HG02981 (cell line): ENCODE data around the gene NPAS3.

Source experiments
- ATAC-seq: cut with Tn5 transposase; IDR thresholded peaks from one replicate; pipeline ENCODE4 v1.9.1; 2021; ENCODE audit warnings: mild to moderate bottlenecking, moderate library complexity; ENCODE audit not compliant: unreplicated experiment

Gene NPAS3

DNA sequence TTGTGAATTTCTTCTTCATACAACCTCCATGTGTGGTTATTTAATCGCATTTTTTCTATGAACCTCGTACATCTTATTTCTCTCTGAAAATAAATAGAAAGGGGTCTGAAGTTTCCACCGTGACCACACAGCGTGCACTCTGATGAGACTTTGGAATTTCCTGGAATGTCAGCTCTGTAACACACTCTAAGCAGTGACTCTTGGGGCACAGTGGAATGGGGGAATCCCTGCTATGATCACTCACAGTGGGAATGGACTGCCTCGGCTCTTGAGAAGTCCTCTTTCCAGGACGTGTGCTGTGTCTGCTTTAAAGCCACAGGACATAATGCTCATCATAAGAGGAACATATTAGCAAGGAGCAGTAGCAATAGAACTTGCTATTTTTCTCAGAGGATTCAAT is 596.0 kb downstream of the NPAS3 start:
- ATAC-seq: no peak

DNA sequence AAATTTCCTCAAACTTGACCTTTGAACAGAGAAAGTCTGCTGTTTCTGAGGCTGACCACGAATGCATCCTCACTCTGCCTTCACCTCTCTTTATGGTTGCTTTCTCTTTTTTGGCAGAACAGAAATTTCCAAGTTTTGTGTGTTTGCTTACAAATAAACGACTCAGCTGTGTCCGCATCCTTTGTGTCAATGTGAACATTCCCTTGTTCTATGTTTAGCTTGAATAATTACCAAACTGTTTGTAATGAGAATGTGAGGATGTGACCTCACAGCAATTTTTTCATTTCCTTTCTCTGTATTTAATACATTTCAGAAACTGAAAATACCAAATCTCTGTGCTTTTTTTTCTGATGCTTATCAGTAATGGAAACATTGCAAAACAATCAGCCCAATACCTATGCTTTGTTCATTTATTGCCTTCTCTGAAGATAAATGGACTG is 601.3 kb downstream of the NPAS3 start:
- no peak for ATAC-seq

DNA sequence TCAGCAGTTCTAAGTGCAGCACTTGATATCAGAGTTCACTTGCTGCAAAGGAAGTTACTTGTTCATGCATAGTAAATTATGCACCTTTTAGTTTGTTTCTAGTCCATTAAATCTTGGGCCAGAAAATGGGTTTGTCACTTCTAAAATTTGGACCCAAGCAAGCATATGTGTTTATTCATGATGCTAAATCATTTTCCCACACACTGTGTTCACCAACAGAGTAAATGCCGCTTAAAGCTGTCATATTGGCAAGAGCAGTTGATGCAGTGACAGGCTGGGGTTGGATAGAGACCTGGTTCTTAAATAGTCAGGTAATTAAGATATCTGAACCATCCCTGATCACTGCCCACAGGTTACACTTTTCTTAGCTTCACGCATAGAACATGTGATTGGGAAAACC is 602.5 kb downstream of the NPAS3 start:
- no peak for ATAC-seq

DNA sequence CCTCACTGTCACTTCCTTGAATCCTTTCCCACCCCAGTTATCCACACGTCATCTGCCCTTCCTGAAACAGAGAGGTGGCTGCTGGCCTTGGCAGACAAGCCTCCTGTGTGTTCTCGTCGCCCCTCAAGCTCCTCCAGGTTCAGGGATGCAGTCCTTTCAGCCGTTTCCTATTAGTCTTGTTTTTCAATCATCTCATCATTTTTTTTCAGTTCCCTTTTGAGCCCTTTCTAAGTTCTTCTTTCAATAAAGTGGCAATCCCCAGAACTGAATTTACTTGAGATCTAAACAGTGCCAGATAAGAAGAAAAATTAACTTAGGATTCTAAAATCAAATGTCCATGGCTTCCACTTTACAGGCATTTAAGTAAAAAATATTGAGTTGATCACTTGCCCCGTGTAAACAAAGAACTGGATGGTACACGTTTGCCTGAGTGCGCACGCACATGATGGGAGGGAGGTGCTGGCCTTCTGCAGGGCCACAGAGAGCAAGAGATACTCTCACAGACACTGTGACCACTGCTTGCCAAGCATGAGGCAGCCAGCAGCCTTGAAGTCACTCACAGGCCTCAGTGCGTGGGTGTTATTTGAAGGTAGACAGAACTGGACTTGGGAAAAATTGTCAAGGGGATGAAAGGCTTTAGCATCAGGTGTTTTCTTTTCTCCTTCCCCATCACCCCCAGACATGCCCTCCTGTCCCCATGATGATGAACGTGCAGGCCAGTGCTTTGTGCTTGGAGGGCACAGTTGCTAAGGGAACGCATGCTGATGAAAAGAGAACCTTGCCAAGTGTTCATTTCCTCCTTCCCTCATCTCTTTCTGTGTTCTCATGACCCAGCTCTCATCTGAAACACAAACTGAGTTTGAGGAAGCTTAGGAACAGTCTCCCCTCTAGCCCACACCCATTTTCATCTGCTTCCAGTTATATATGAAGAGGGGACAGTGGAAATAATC is 603.9 kb downstream of the NPAS3 start:
- no peak for ATAC-seq

DNA sequence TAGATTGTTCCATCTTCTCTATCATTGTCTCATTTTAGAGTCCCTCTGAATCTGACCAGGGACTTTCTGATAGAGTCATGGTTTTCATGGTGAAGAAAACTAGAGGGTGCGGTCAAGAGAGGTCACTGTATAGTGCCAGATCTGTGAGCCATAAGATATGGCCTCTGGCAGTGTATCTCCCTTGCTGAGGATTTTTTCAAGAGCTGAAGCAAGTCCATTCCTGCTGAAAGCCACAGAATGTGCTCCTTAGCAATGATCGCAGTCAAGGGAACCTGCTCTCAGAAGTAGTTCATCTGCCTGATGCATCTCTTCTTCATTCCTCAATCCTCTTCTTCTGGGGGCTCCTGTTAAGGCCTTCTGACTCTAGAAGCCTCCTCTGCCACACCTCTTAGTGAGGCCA is 607.0 kb downstream of the NPAS3 start:
- no peak for ATAC-seq

DNA sequence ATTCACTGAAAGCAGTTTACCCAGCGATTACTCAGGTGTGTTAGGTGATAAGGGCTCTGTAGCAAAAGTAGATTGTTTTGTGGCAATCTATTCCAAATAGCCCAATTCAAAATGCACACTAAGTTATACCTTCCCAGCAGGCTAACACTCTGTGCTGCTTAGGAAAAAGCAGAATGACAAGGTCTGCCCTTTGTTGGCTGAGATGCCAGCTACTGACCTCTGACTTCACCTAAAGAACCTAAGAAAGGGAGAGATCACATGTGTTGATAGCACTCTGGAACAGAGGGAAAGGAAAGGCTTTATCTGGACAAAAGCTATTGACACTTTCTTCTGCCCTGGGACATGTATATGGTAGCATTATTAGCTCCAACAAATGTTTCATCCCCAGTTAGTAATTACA is 609.9 kb downstream of the NPAS3 start:
- ATAC-seq: no peak

DNA sequence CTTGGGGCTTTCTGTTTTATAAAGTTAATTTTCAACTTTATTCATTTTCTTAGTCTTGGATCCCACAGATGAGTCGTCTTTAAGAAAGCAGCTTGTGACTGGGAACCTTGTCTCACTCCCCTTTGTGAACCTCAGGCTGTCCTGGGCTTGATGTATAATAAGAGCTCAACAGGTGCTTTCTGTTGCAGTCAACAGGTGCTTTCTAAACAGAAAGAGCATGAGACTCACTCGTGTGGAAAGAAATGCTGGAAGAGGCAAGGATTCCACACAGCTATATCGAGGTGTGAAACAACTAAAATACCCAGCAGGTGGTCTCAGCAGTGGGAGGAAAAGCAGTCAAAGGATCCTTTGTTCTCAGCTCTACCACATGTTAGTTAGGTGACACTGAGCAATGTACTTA is 613.3 kb downstream of the NPAS3 start:
- ATAC-seq: no peak

DNA sequence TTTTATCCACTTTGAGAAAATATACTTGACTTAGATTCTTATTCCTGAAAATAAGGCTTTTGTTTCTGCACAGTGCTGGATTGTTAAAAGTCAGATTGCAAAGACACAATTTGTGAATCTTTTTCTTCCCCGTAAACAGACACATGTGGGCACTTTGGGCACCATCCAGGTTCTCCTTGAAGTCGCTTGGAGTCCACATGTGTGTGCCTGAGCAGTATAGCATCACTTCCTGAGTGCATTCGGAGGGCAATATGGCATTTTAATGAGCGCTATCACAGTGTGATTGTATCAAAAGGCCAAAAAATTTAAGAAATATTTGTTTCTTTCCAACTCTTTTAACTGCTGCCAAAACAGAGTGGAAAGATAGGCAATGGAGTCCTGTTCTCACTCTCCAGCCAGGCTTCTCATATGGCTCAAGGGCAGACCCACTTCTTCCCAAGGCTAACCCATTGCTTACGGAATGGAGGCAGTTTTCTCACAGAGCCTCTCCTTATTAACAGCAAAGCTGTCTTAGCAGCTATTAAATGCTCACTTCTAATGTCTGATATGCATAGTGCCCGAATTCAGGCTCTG is 615.1 kb downstream of the NPAS3 start:
- ATAC-seq: no peak

DNA sequence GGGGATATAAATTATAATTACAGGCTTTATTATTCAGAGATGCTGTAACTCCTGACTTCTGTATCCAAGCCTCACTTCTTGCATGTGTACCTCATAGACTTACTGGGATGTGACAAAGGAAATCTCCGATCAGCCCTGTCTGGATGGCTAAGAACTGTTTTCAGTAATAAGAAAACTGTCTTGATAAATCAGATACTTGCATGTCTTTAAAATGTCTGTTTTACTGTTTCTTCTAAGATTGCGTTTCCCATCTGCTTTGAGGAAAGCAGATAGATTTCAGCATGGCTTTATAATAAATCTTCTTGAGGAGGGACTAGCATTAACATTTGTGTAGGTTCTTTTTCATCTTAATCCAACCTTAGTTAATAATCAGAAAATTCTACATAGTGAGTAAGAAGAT is 616.3 kb downstream of the NPAS3 start:
- no peak for ATAC-seq

DNA sequence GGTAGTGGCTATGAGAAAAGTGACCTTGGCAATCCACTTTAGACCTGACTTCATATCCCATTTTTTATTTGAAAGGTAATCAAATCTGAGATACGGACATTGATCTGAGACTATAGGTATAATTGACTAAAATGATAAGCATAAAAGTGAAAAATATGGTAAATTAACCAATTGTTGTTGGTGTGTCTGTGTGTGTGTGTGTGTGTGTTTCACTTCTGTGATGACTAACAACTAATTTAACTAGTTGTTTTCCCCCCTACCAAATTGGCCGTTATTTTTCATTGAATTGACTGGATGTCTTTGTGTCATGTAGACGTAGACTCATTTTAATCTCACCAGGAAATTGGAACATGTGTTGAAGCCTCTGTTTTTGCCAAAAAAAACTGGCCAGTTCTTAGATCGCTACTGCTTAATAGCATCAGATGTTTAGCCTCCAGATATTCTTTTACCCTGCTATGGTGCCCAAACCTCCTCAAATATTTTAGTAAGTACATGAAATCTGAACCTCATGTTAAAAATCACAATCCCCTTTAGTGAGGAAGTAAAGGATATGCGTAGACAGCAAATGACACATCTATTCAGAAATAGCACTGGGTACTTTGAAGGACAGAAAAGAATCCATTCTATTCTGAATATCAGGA is 617.2 kb downstream of the NPAS3 start:
- no peak for ATAC-seq

DNA sequence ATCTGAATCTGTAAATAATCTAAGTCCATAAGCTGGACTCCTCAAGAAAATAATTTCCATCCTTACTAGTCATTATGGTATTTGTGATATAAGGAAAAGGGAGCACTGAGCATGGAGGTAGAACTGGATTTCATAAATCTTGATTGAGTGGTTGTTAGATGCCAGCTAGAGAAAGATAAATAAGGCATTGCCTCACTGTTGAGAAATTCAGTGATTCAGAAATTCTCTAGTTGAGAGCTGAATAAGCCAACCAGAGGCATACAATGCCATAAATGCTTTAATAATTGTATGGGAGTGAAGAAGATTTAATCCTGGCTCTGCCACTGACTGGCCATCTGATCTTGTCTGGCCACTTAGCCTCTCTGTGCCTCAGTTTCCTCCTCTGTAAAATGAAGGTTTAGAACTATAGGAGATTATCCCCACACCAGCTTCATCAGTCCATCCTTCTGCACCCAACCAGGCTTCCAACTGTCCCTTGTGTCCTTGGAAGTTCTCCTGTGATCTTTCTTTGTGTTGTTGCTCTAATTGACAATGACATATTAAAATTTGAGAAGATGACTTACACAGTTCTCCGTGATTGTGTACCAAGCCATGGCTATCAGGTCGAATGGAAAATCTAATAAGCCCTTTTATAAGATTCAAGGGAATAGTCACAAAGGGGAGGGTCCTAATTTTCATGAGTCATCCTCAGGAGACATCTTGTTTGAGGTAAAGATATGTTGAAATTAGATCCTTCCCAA is 617.9 kb downstream of the NPAS3 start:
- no peak for ATAC-seq

DNA sequence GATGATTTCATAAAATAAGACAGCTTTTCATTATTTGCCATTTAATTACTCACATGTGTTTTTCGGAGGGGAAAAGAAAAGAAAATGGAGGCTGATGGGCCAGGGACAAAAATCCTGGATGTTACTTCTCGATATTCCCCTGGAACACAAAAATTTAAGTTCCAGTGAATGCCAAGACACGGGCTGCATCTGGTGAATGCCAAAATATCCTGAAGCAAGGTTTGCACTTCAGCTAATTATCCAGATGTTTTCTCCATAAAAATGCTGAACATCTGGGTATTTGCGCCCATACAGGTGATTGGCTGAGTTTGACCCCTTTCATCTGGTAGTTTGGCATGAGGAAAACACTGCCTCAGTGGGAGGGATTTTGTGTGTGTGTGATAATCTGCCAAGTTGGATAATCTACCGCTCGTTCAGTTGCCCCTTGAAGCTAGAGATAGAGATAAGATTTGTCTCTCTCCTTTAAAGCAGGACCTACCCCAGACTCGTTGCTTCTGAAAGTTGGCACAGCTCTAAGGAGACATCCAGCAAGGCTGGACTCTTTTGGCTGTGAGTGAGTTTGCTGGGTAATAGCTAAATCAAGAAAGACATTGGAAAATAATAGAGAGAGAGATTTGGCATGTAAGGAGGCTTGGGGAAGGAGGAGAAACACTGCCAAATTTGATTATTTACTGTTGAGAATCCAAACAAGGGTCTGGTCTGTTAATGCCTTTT is 622.2 kb downstream of the NPAS3 start:
- no peak for ATAC-seq

DNA sequence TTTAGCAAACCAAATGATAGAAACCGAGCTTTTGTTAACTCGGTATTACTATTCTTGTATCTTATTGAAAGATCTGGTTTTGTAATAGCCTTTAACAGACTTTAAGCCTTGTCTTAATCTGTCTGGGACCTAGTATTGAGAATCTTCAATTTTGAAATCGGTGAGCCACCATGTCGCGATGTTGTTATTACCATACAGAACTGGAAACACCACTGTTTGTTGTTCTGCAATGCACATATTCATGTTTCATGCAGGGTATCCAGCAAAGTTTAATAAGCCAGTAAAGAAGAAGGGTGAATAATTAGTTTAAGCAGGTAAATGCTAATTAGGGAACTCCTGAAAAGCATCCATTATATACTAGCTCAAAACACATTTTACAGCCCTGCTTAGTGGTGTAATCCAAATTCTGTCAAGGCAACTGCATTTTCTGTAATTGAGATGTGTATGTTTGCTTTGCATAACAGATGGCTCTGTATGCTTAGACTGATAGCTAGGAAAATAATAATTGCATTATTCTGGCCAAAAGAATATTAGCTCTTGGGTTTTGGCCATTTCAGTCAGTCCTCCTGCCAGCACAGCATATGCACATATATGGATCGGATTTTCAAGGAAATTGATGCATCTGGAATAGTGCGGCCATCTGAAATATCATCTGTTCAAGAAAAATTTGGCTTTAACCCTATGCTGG is 623.0 kb downstream of the NPAS3 start:
- ATAC-seq: no peak

DNA sequence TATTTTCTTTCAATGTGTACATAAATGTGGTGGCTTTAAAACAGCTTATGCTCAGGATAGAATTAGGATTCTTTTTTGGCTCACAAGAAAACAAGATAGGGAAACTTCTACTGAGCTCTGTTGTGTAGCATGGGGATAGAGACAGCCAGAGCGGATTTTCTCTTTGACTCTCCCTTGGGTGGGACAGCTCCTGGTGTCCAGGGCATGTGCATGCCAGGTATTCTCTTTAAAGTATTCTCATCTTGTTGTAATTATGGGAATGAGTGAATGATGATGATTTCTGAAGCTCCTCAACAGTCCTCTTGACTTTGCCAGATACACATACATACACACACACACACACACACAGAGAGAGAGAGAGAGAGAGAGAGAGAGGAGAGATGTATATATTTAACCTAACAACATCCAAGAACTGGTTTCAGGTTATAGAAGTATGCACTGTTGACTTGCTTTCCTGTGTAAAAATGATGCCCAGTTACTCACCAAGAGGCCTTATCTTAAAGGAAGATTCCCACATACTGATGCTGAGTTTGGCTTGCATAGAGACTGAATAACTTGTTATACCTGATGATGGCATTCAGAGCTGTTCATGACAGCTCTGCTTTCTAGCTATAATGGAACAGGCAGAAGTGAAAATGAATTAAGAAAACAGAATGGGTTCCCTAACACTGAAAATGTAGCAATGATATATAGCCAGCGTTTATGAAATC is 624.7 kb downstream of the NPAS3 start:
- ATAC-seq: no peak

DNA sequence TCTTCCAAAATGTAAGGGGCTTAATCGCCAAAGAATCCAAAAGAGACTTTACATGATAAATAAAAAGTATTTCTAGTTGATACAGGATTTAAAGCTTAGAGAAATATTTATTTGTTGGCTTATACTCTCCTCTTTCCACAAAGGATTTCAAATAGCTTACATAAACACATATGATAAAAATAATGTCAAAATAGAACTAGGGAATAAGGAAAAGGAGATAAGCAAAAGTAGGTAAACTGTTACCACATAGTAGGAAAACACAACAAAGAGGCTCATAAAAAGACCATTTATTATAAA is 625.2 kb downstream of the NPAS3 start:
- no peak for ATAC-seq

DNA sequence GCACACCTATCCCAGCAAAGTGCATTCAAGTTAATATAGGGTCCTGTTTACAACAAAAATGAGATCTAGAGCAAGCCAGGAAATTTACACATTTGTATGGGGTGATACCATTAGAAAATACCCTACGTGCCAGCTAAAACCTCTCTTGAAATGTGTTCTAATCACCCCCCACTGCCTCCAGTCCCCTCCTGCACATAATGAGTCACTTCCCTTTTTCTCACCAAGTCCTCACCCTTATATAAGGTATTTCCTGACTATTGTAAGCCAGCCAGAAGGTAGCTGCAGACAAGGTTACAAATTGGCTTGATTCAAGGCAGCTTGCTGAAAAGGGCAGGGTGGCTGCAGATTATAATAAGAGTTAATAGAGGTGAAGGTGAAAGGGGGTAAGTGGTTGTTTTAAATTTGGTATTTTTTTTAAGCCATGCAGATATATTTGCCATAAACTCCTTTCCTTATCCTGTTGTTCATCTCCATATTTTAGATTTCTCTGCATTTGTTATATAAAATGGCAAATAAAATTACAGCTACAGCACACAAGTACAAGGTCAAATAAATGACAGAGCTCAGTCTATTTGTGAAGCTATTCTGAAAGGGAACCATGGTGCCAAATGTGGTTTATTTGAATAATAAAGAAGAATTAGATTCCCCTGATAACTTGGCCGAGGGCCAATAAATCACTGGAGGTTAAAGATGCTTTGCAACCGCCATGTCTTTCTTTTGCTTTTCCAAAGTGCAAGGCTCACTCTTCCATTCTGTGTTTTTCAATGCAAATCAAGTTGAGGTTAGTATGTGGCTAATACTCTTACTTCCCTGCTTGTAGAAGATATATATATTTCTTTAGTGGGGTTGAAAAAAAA is 626.3 kb downstream of the NPAS3 start:
- ATAC-seq: peak; percentile 90

DNA sequence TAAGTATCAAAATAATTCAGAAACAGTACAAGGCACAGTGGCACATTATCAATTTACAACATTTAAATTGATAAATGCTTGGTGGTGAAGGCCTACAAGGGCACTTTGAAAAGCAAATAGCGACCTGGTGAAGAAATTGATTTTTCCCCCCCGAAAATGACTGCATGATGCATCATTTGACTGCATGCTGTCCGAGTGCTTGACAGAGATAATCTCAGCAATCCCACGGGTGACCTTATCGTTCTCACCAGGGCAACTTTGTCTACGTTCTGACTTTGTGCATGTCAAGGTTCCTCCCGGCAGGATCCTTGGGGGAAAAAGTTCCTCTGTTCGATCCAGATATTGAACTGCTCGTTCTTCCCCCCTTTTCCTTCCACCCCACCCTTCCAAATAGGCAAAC is 627.4 kb downstream of the NPAS3 start:
- ATAC-seq: no peak

DNA sequence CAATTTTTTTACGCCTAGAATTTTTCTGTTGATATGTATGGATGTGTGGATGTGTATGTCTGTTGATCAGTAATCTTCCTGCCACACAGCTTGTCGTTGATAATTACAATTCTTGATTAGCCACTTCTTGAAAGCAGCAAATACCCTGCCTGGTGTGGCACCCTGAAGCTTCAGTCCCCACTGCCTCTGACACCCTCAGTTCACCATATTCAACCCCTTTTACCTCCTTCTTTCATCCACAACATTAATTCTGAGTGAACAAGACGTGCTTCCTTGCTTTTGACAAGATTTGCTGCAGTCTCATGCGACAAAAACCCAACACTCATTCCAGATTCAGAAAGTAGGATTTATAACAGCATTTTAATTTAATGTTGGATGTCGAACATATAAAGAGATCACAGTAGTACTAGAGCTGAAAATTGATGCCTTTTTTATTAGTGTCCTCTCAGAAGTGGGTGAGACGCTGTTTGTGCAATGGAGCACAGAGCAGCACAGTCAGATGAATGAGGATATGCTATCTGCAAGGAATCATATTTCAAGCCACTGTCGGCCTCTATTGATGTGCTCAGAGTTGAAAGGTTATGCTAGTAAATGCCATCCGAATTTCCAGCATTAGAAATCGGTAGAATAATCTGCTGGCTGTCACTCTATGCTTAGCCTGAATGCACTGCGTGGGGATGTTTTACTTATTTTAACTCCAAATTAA is 628.5 kb downstream of the NPAS3 start:
- no peak for ATAC-seq
